Transverse colon (tissue), 4 donors: Measurements from ENCODE around the gene STYK1.

Experiments used
- CTCF ChIP-seq, 5 experiments: fragments of 200-600 bp in 3 of 5; fragments of 450-650 bp in 2 of 5; sonication (generic) in 3 of 5; IDR thresholded peaks; 1 replicate in 2 of 5; 2 replicates in 3 of 5; pipeline ENCODE4 v1.5.1; 2016 to 2017; ENCODE audit warnings: antibody characterized with exemption in 5 of 5, inconsistent platforms in 3 of 5, mild to moderate bottlenecking in 2 of 5, moderate library complexity in 1 of 5
- POLR2AphosphoS5 ChIP-seq, 3 donors: sonication (generic); formaldehyde crosslinking; IDR thresholded peaks; one replicate each; pipeline ENCODE4 v1.6.1; 2016; ENCODE audit warnings: antibody characterized with exemption in 3 of 3

- TF ChIP-seq CTCF (IDR thresholded peaks at IDR 0.05) (no peak), POLR2AphosphoS5 (IDR thresholded peaks at IDR 0.05) (no peak)
Measured at GRCh38 chr12:10633541-10633940, 40.3 kb downstream of the STYK1 start.
